Measurements from ENCODE around the gene PNPLA5. TPM values are rescaled to one million over a fixed set of nuclear protein-coding genes. Genes with fewer than 3 reads are reported as not detected.

The PNPLA5 gene
- total and polyA plus RNA-seq, 2 of the 8 experiments (the other 6 are each of a cell fraction or from before 2014, with no cell fraction given) = 3.9 to 6.8 TPM

DNA sequence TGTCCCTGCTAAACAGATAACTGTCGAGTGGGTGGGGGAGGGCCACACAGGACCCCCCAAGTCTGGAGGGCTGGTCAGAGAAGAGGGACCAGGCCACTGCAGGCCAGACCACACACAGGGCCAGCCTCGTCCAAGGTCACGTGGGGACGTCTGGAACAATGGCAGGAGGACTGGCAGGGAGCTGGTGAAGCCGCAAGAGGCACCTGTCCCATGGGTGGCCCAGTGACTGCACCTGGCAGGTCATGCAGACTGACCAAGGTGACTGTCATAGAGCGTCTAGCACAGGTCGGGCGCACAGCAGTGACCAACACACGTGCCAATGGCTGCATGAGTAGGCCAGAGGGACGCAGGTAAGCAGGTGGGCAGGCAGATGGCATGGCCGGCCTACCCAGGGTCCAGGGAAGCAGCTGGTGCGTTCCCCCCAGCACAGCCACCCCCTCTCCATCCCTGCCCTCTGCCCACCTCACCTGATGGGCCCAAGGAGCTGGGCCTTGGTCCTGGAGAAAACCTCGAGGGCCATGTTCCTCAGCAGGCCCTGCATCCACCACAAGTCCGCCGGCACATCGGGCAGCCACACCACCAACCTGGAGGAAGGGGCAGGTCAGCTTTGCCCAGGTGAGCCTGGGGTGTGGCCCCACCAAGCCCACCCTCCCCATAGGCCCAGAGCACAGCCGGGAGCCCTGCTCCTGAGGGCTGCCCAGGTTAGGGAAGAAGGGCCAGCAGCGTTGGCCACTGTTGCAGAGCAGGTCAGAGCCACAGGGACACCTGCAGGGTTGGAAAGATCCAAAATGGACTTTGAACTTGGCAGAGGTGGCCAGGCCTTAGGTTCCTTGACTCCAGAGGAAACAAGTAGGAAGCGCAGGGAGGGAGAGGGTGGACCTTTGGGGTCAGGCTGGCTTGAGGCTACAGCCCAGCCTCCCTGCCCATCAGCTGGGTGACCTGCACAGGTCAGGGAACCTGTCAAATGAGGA lies 10.4 kb downstream of the PNPLA5 start (continued):
- no peak for TF ChIP-seq ATF2 (IDR thresholded peaks at IDR 0.05; ENCODE audit: low read length)
- no peak for TF ChIP-seq SP1 (IDR thresholded peaks at IDR 0.05; ENCODE audit: low read depth, low read length)
- TF ChIP-seq GTF2F1 (IDR thresholded peaks at IDR 0.05; ENCODE audit: borderline replicate concordance, low read depth, low read length) = no peak
- no peak for TF ChIP-seq TAF1 (IDR thresholded peaks at IDR 0.05; ENCODE audit: low read depth, low read length)
- TF ChIP-seq, protein P1, sequence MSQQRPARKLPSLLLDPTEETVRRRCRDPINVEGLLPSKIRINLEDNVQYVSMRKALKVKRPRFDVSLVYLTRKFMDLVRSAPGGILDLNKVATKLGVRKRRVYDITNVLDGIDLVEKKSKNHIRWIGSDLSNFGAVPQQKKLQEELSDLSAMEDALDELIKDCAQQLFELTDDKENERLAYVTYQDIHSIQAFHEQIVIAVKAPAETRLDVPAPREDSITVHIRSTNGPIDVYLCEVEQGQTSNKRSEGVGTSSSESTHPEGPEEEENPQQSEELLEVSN (IDR thresholded peaks at IDR 0.05) = no peak
- no peak for TF ChIP-seq EZH2 (IDR thresholded peaks at IDR 0.05; ENCODE audit: low read depth, low read length, severe bottlenecking)
